SK-N-MC (cell line): ENCODE results near the gene WIF1.

ENCODE experiments used
- EZH2 ChIP-seq: fragments of 200-600 bp; sonication (generic); IDR thresholded peaks from one replicate; pipeline ENCODE4 v1.6.1; 2017; ENCODE audit warnings: antibody characterized with exemption
- FOXP2 ChIP-seq: optimal IDR thresholded peaks from 2 replicates; pipeline ENCODE3; 2011; ENCODE audit warnings: mild to moderate bottlenecking, moderate library complexity; ENCODE audit not compliant: insufficient read depth; ENCODE audit errors: extremely low read length, control extremely low read depth
- POLR2AphosphoS5 ChIP-seq: IDR thresholded peaks from 2 replicates; pipeline ENCODE4 v1.6.1; 2012; ENCODE audit warnings: mild to moderate bottlenecking, low read depth, low read length, borderline replicate concordance

GRCh38 chr12:65169320-65170208 is 48.5 kb upstream of the WIF1 start, which contains the start of gene LEMD3:
- TF ChIP-seq POLR2AphosphoS5 (peak; percentile 96), EZH2 (no peak), FOXP2 (peak; percentile 31)
